Stimulated activated CD8-positive, alpha-beta memory T cell treated with anti-CD3 and anti-CD28 coated beads, Interleukin-15, amount 100 ng/mL, for 4 hours (primary cell): ENCODE data around the gene C5.
"Not testable (repeated sequence)": the region's sequence is repeated elsewhere in the genome, so short reads cannot be mapped to it uniquely, and the experiment has no call there.

ENCODE experiments used
- DNase-seq, 2 donors: peaks; one replicate each; pipeline ENCODE4 v3.0.0-alpha.2; 2020; ENCODE audit warnings: low read depth in 2 of 2

Gene C5

GRCh38 chr9:120979797-120980196 is 70.3 kb downstream of the C5 start:
- no peak for DNase-seq

- DNase-seq = no peak
Observed at GRCh38 chr9:120978987-120979386, 71.1 kb downstream of the C5 start.

- no peak for DNase-seq
Observed at GRCh38 chr9:120977321-120977720, 72.8 kb downstream of the C5 start.

- DNase-seq = no peak
Observed at GRCh38 chr9:120974921-120975320, 75.2 kb downstream of the C5 start.

- DNase-seq = no peak
Observed at GRCh38 chr9:120974181-120974580, 75.9 kb downstream of the C5 start.

GRCh38 chr9:120971938-120972337 is 78.1 kb downstream of the C5 start:
- no peak for DNase-seq

GRCh38 chr9:120971471-120971870 is 78.6 kb downstream of the C5 start:
- not testable (repeated sequence) for DNase-seq

GRCh38 chr9:120970244-120970643 is 79.8 kb downstream of the C5 start:
- no peak for DNase-seq

- DNase-seq = no peak
Observed at GRCh38 chr9:120966013-120966369, 84.1 kb downstream of the C5 start.

GRCh38 chr9:120965344-120966012 is 84.6 kb downstream of the C5 start:
- no peak for DNase-seq

GRCh38 chr9:120961936-120962335 is 88.1 kb downstream of the C5 start:
- DNase-seq = no peak

- no peak for DNase-seq
Observed at GRCh38 chr9:120960001-120960400, 90.1 kb downstream of the C5 start.

GRCh38 chr9:120956862-120957261 is 93.2 kb downstream of the C5 start:
- DNase-seq = no peak

- DNase-seq = no peak
Observed at GRCh38 chr9:120951960-120952618, 98.0 kb downstream of the C5 start.

GRCh38 chr9:120950421-120951388 is 99.4 kb downstream of the C5 start:
- no peak for DNase-seq

GRCh38 chr9:120949290-120949689 is 100.8 kb downstream of the C5 start:
- no peak for DNase-seq

- DNase-seq = no peak
Observed at GRCh38 chr9:120948824-120949223, 101.3 kb downstream of the C5 start.

- DNase-seq = no peak
Observed at GRCh38 chr9:120947222-120947621, 102.9 kb downstream of the C5 start.

- no peak for DNase-seq
Observed at GRCh38 chr9:120946259-120946658, 103.8 kb downstream of the C5 start.

- no peak for DNase-seq
Observed at GRCh38 chr9:120944948-120945347, 105.1 kb downstream of the C5 start.

GRCh38 chr9:120944434-120944843 is 105.6 kb downstream of the C5 start:
- no peak for DNase-seq

GRCh38 chr9:120942186-120943001 is 107.7 kb downstream of the C5 start:
- DNase-seq = no peak
